ENCODE results near the gene TRMT61A. TPM values are rescaled to one million over a fixed set of nuclear protein-coding genes. Genes with fewer than 3 reads are reported as not detected.

TRMT61A gene
- 10 to 100 TPM; 12.0 to 14.9 (median 13.4) TPM for total RNA-seq (2021; fragmentation: NEBNext Ultra II Directional; extraction: Animal tissue kit (Norgen Biotek cat#: 25700))
- long read RNA-seq, transcript TRMT61A-202 (4 exons, 3,229 nt), result major isoform, 20 of 28 reads
- long read RNA-seq, partial matches to known transcripts, result 2 of 28 reads
- long read RNA-seq, other reads (novel, unspliced or antisense), result 6 of 28 reads

DNA sequence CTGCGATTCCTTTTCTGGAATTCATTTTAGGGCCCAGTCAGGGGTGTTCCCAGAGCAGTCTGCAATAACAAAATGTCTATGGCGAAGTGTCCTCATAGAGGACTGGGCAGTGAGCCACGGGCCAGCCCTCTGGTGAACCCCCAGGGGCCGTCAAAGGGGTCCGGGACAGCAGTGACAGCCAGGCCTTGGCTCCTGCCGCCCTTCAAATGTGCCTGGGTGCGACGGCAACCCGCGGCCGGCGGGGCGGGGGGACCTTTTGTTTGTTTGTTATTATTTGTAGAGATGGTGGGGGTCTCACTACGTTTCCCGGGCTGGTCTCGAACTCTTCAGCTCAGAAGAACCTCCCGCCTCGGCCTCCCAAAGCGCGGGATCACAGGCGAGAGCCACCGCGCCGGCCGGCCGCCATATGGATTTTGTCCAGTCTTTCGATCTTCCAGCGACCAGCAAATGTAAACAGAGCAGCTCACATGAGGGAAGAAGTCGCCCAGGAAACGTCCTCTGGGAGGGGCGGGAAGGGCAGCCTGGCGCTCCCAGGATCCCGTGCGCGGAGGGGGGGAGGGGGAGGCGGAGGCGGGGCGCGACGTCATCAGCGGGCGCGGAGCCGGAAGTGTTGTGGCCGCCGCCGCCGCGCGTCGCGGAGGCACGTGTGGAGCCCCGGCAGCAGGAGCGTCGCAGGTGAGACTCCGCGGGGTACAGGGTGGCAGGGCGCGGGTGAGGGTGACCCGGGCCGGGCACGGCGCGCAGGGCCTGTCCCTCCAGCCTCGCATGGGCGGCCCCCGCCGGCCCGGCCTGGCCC is at the start of gene TRMT61A:
Gene TRMT61A (plus strand): TSS at position 610 of the 796 bp plus-strand sequence. CDS start 783 bp downstream, outside the sequence.
- H3K9me3 Mint-ChIP-seq, result no peaks in the 10 kb centered on the region
- DNase-seq, result peak; percentile 86
- H3K27me3 Mint-ChIP-seq (ENCODE audit: insufficient read depth), result peaks cover 7% of the 10 kb centered on the region
- peak within 1 kb of the TSS; percentile 96 for H3K4me3 Mint-ChIP-seq
- peaks cover 32% of the 10 kb centered on the region for H3K4me1 Mint-ChIP-seq (ENCODE audit: low read depth)
- peaks cover 4% of the 10 kb centered on the region; the same call in 1 of the 2 replicates for H3K36me3 Mint-ChIP-seq (ENCODE audit: low read depth)
- TF ChIP-seq, protein P1, sequence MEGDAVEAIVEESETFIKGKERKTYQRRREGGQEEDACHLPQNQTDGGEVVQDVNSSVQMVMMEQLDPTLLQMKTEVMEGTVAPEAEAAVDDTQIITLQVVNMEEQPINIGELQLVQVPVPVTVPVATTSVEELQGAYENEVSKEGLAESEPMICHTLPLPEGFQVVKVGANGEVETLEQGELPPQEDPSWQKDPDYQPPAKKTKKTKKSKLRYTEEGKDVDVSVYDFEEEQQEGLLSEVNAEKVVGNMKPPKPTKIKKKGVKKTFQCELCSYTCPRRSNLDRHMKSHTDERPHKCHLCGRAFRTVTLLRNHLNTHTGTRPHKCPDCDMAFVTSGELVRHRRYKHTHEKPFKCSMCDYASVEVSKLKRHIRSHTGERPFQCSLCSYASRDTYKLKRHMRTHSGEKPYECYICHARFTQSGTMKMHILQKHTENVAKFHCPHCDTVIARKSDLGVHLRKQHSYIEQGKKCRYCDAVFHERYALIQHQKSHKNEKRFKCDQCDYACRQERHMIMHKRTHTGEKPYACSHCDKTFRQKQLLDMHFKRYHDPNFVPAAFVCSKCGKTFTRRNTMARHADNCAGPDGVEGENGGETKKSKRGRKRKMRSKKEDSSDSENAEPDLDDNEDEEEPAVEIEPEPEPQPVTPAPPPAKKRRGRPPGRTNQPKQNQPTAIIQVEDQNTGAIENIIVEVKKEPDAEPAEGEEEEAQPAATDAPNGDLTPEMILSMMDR (IDR thresholded peaks at IDR 0.05), result no peak
- peak within 1 kb of the TSS; percentile 97 for H3K27ac Mint-ChIP-seq

DNA sequence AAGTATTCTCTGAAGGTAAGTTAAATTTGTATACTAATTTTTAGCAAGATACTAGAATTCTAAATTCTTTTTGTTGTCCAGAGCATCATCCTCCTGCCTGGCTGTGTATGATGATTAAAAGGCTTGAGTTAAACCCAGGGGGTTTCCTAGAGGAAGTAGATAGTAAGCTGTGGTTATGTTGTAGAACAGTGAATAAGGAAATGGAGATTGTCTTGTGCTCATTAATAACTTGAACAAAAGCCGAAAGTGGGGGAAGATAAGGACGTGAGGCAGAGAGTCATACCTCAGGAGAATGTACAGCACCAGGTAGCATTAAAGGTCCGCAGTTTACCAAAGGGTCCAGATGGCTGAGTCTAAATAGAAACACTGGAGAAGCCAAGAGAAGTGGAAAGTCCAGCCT is 48.4 kb upstream of the TRMT61A start:
- Mint-ChIP-seq H3K4me1 (ENCODE audit: low read depth) (peaks cover 26% of the 10 kb centered on the region), H3K36me3 (ENCODE audit: low read depth) (peaks cover 43% of the 10 kb centered on the region), H3K27ac (no peak overlapping the region), H3K9me3 (no peaks in the 10 kb centered on the region), H3K27me3 (ENCODE audit: insufficient read depth) (no peaks in the 10 kb centered on the region; the same call in 1 of the 2 replicates), H3K4me3 (no peak overlapping the region)
- no peak for DNase-seq
- TF ChIP-seq, protein P1 (IDR thresholded peaks at IDR 0.05), result no peak

DNA sequence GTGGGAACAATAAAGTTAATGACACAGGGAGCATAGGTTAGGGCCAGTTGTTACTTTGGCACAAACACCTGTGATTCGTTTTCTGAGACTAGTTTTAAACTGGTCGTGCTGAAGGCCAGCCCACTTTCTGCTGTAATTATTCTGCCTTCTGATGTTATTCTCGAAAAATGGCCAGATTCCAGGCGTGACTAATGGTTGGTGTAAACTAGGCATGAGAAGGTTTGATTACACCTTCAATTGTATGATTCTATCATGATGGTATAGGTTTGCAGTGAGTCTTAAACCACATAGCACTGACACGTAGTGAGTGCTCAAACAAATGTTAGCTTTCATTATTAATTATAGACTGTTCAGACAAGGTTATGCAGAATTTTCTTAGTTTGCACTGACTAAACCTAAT is 45.4 kb upstream of the TRMT61A start:
- peak; percentile 89 for DNase-seq
- Mint-ChIP-seq H3K36me3 (ENCODE audit: low read depth) (peaks cover 25% of the 10 kb centered on the region), H3K27ac (peak overlapping the region; percentile 86)

DNA sequence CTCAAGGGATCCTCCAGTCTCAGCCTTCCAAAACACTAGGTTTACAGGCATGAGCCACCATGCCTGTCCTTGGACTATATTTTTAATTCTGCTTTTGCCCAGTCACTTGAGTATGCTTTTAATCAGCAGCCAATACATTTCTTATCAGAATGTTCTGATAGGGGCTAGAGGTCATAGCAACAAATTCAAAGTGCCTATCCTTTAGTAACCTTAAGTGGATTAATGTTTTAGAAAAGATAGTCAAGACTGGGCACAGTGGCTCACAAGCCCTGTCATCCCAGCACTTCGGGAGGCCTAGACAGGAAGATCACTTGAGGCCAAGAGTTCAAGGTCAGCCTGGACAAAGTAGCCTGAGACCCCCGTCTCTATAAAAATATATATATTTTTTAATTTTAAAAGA is 43.5 kb upstream of the TRMT61A start:
- Mint-ChIP-seq H3K36me3 (ENCODE audit: low read depth) (peaks cover 33% of the 10 kb centered on the region), H3K9me3 (no peaks in the 10 kb centered on the region), H3K27ac (no peak overlapping the region), H3K4me3 (no peak overlapping the region), H3K27me3 (ENCODE audit: insufficient read depth) (no peaks in the 10 kb centered on the region; the same call in 1 of the 2 replicates), H3K4me1 (ENCODE audit: low read depth) (peaks cover 39% of the 10 kb centered on the region)
- TF ChIP-seq, protein P1 (IDR thresholded peaks at IDR 0.05), result no peak
- no peak for DNase-seq

More for the DNA sequence above, 45.4 kb upstream of the TRMT61A start:
- TF ChIP-seq, protein P1 (IDR thresholded peaks at IDR 0.05), result no peak
- Mint-ChIP-seq H3K4me1 (ENCODE audit: low read depth) (peaks cover 24% of the 10 kb centered on the region), H3K27me3 (ENCODE audit: insufficient read depth) (no peaks in the 10 kb centered on the region; the same call in 1 of the 2 replicates), H3K4me3 (peak overlapping the region; percentile 64), H3K9me3 (no peaks in the 10 kb centered on the region)

DNA sequence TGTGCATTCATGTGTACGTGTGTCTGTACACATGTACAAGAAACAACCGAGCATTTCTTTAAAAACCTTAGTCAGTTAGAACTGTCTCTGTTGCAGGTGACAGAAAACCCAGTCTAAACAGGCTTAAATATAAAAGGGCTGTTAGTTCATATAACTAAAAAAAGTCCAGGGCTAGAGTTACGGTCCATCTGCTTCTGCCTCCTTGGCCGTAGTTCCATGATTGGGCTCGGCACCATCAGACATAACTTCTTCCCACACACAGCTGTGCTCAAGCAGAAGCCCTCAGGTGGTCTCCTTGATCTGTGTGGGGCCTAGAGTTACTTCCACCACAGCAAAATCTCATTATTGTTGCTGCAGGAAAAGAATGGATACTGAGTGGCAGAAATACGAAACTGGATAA is 40.9 kb upstream of the TRMT61A start:
- Mint-ChIP-seq H3K27ac (no peak overlapping the region), H3K36me3 (ENCODE audit: low read depth) (peaks cover 31% of the 10 kb centered on the region), H3K9me3 (no peaks in the 10 kb centered on the region), H3K27me3 (ENCODE audit: insufficient read depth) (no peaks in the 10 kb centered on the region; the same call in 1 of the 2 replicates), H3K4me3 (no peak overlapping the region), H3K4me1 (ENCODE audit: low read depth) (peaks cover 31% of the 10 kb centered on the region)
- TF ChIP-seq, protein P1 (IDR thresholded peaks at IDR 0.05), result no peak
- no peak for DNase-seq

Data from HFFc6 (cell line).